ENCODE measurements around the gene TRANK1. TPM values are rescaled to one million over a fixed set of nuclear protein-coding genes. Genes with fewer than 3 reads are reported as not detected.
"Not testable (repeated sequence)": the region's sequence is repeated elsewhere in the genome, so short reads cannot be mapped to it uniquely, and the experiment has no call there.

TRANK1 gene
- total RNA-seq, 1 experiment from 2014 or later: 10.5 TPM

GRCh38 chr3:36905545-36905944 is 39.3 kb downstream of the TRANK1 start (continued):
- TF ChIP-seq USF1 (CRISPR knock-in tag; IDR thresholded peaks at IDR 0.05) (no peak), FOXP4 (CRISPR knock-in tag; IDR thresholded peaks at IDR 0.05) (no peak), ZNF425 (CRISPR knock-in tag; conservative IDR thresholded peaks at IDR 0.05) (no peak)

GRCh38 chr3:36904641-36905040 is 40.2 kb downstream of the TRANK1 start:
- no peak for TF ChIP-seq SMAD3 (CRISPR knock-in tag; IDR thresholded peaks at IDR 0.05; ENCODE audit: borderline replicate concordance)
- peak; percentile 65; the same call in 1 of the 2 replicates for TF ChIP-seq ZNF121 (CRISPR knock-in tag; IDR thresholded peaks at IDR 0.05)
- no peaks in the 10 kb centered on the region for H3K9me3 Mint-ChIP-seq
- peak; percentile 94 for ATAC-seq
- DNase-seq (ENCODE audit: low spot score): peak; percentile 27
- H3K4me3 Mint-ChIP-seq: no peak overlapping the region
- peaks cover 18% of the 10 kb centered on the region for H3K4me1 Mint-ChIP-seq
- no peaks in the 10 kb centered on the region for H3K36me3 Mint-ChIP-seq
- ChIA-PET CTCF (interaction anchor here (0.7 to 5.4 kb wide), 17 partner anchors 10 to 112 kb away, joined by 3 to 103 read pairs (median 7); partner anchors contain the start of genes EPM2AIP1, MLH1 and TRANK1), POLR2A (interaction anchor here (1.3 kb wide), 1 partner anchor 88 kb away, joined by 4 read pairs; the partner anchor contains the start of genes EPM2AIP1 and MLH1)
- H3K27ac Mint-ChIP-seq: no peak overlapping the region
- H3K27me3 Mint-ChIP-seq (ENCODE audit: low read depth): no peaks in the 10 kb centered on the region

- H3K9me3 Mint-ChIP-seq; H3K36me3 Mint-ChIP-seq; H3K4me3 Mint-ChIP-seq; DNase-seq (ENCODE audit: low spot score); H3K27me3 Mint-ChIP-seq (ENCODE audit: low read depth); H3K27ac Mint-ChIP-seq; ATAC-seq: not testable (repeated sequence)
- ChIA-PET POLR2A (interaction anchor here (1.0 to 1.3 kb wide), 2 partner anchors 21 to 89 kb away, joined by 3 to 4 read pairs; partner anchors contain the start of genes EPM2AIP1 and MLH1), CTCF (interaction anchor here (0.7 to 5.4 kb wide), 15 partner anchors 10 to 112 kb away, joined by 3 to 103 read pairs (median 8); partner anchors contain the start of genes EPM2AIP1, MLH1 and TRANK1)
- H3K4me1 Mint-ChIP-seq: peaks cover 18% of the 10 kb centered on the region
Measured at GRCh38 chr3:36904065-36904464, 40.8 kb downstream of the TRANK1 start.

- Mint-ChIP-seq H3K36me3 (no peaks in the 10 kb centered on the region), H3K4me1 (peaks cover 11% of the 10 kb centered on the region), H3K9me3 (no peaks in the 10 kb centered on the region), H3K27ac (no peak overlapping the region; the same call in 1 of the 2 replicates), H3K27me3 (ENCODE audit: low read depth) (no peaks in the 10 kb centered on the region), H3K4me3 (no peak overlapping the region)
- TF ChIP-seq PRRX2 (CRISPR knock-in tag; IDR thresholded peaks at IDR 0.05) (no peak), ZBTB21 (CRISPR knock-in tag; IDR thresholded peaks at IDR 0.05; ENCODE audit: borderline replicate concordance) (no peak)
- POLR2A ChIA-PET: interaction anchor here (1.0 kb wide), 1 partner anchor 22 kb away, joined by 3 read pairs; no protein-coding TSS in a partner anchor
- DNase-seq (ENCODE audit: low spot score) (no peak), ATAC-seq (no peak)
- CTCF ChIA-PET: interaction anchor here (0.8 to 5.4 kb wide), 4 partner anchors 20 to 56 kb away, joined by 3 to 103 read pairs (median 15); partner anchors contain the start of gene TRANK1
Measured at GRCh38 chr3:36903119-36903882, 41.6 kb downstream of the TRANK1 start.

- DNase-seq (ENCODE audit: low spot score): no peak
- no peak for ATAC-seq
- Mint-ChIP-seq H3K27ac (no peak overlapping the region), H3K27me3 (ENCODE audit: low read depth) (no peaks in the 10 kb centered on the region), H3K4me1 (peaks cover 5% of the 10 kb centered on the region), H3K9me3 (no peaks in the 10 kb centered on the region), H3K36me3 (no peaks in the 10 kb centered on the region; the same call in 1 of the 2 replicates), H3K4me3 (no peak overlapping the region)
- ChIA-PET POLR2A (no interaction called here), CTCF (interaction anchor here (0.9 to 1.5 kb wide), 2 partner anchors 9 to 57 kb away, joined by 3 to 7 read pairs; no protein-coding TSS in a partner anchor)
- TF ChIP-seq PRRX2 (CRISPR knock-in tag; IDR thresholded peaks at IDR 0.05) (no peak), TP53 (CRISPR knock-in tag; IDR thresholded peaks at IDR 0.05) (no peak), E2F5 (CRISPR knock-in tag; IDR thresholded peaks at IDR 0.05) (no peak), MXD4 (CRISPR knock-in tag; IDR thresholded peaks at IDR 0.05; ENCODE audit: borderline replicate concordance) (no peak), ZMAT4 (CRISPR knock-in tag; IDR thresholded peaks at IDR 0.05) (no peak), ZNF423 (CRISPR knock-in tag; IDR thresholded peaks at IDR 0.05) (no peak), TEAD1 (CRISPR knock-in tag; IDR thresholded peaks at IDR 0.05) (no peak), ATF6 (CRISPR knock-in tag; IDR thresholded peaks at IDR 0.05) (no peak), ZBTB21 (CRISPR knock-in tag; IDR thresholded peaks at IDR 0.05; ENCODE audit: borderline replicate concordance) (no peak), NFATC4 (CRISPR knock-in tag; IDR thresholded peaks at IDR 0.05) (no peak), ZNF416 (CRISPR knock-in tag; IDR thresholded peaks at IDR 0.05) (no peak), TCF7 (CRISPR knock-in tag; IDR thresholded peaks at IDR 0.05; ENCODE audit: low read depth) (no peak)
Measured at GRCh38 chr3:36901588-36901987, 43.3 kb downstream of the TRANK1 start.

Measured in WTC11 (cell line).